CD14-positive monocyte (primary cell): ENCODE data around the gene NKX1-1. TPM values are rescaled to one million over a fixed set of nuclear protein-coding genes. Genes with fewer than 3 reads are reported as not detected.
A peak's percentile ranks its signal among the peaks of the same experiment; 100 is the strongest.

Experiments
- DNase-seq, 3 donors: peaks; one replicate each; pipeline ENCODE4 v3.0.0-alpha.2; 2011 to 2022
- H2AFZ ChIP-seq: 2 replicates; pipeline ENCODE4 v1.6.0; 2012; ENCODE audit warnings: mild to moderate bottlenecking, low read depth, low read length, inconsistent platforms; ENCODE audit not compliant: insufficient read depth, poor library complexity, severe bottlenecking
- H3K27ac ChIP-seq, 2 donors: 1 replicate in 1 of 2; 2 replicates in 1 of 2; pipeline ENCODE4 v1.5.1; 2012 to 2013; ENCODE audit warnings: low read length in 2 of 2, control low read depth in 1 of 2, inconsistent platforms in 1 of 2, low read depth in 1 of 2, mild to moderate bottlenecking in 1 of 2
- H3K27me3 ChIP-seq, 2 donors: one replicate each; pipeline versions ENCODE4 v1.6.0 to v1.6.1; 2011 to 2013; ENCODE audit warnings: low read length in 2 of 2; ENCODE audit not compliant: control insufficient read depth in 2 of 2, insufficient read depth in 2 of 2
- H3K36me3 ChIP-seq, 2 donors: replicated peaks in 1 of 2; 1 replicate in 1 of 2; 2 replicates in 1 of 2; pipeline versions ENCODE4 v1.5.1 to v1.6.1; 2012 to 2013; ENCODE audit warnings: low read length in 2 of 2, control low read depth in 1 of 2, inconsistent platforms in 1 of 2, mild to moderate bottlenecking in 1 of 2; ENCODE audit not compliant: insufficient read depth in 2 of 2, control insufficient read depth in 1 of 2
- H3K4me1 ChIP-seq, 2 donors: 1 replicate in 1 of 2; 2 replicates in 1 of 2; pipeline versions ENCODE4 v1.5.1 to v1.6.1; 2012 to 2013; ENCODE audit warnings: low read length in 2 of 2, control low read depth in 1 of 2, inconsistent platforms in 1 of 2, mild to moderate bottlenecking in 1 of 2, moderate library complexity in 1 of 2; ENCODE audit not compliant: insufficient read depth in 2 of 2, control insufficient read depth in 1 of 2
- H3K4me2 ChIP-seq: replicated peaks from 2 replicates; pipeline ENCODE3; 2012; ENCODE audit warnings: low read length, moderate library complexity, mild to moderate bottlenecking; ENCODE audit not compliant: poor library complexity, severe bottlenecking; ENCODE audit errors: extremely low read depth
- H3K4me3 ChIP-seq, 3 experiments: fragments of 200-600 bp in 1 of 3; sonication (generic) in 1 of 3; replicated peaks in 1 of 3; 1 replicate in 2 of 3; 2 replicates in 1 of 3; pipeline ENCODE4 v1.5.1; 2011 to 2013; ENCODE audit warnings: low read length in 3 of 3, mild to moderate bottlenecking in 3 of 3, control low read depth in 2 of 3, low read depth in 2 of 3, inconsistent platforms in 1 of 3, moderate library complexity in 1 of 3
- H3K79me2 ChIP-seq: 2 replicates; pipeline ENCODE4 v1.6.0; 2012; ENCODE audit warnings: mild to moderate bottlenecking, control low read depth, inconsistent platforms, low read length, moderate library complexity; ENCODE audit not compliant: insufficient read depth
- H3K9ac ChIP-seq: 2 replicates; pipeline ENCODE4 v1.6.0; 2017; ENCODE audit warnings: low read length, mild to moderate bottlenecking; ENCODE audit not compliant: insufficient read depth, poor library complexity, severe bottlenecking
- H3K9me3 ChIP-seq, 2 donors: replicated peaks in 1 of 2; 1 replicate in 1 of 2; 2 replicates in 1 of 2; pipeline versions ENCODE4 v1.5.1 to v1.6.1; 2012 to 2013; ENCODE audit warnings: low read length in 2 of 2, control low read depth in 1 of 2; ENCODE audit not compliant: control insufficient read depth in 1 of 2, insufficient read depth in 1 of 2
- H4K20me1 ChIP-seq: 2 replicates; pipeline ENCODE4 v1.6.0; 2012; ENCODE audit warnings: mild to moderate bottlenecking, low read length, control low read depth, moderate library complexity; ENCODE audit not compliant: insufficient read depth
- H3K27ac Mint-ChIP-seq, 7 donors: one replicate each; pipeline ENCODE4 v1.8.0; 2020; ENCODE audit warnings: mild to moderate bottlenecking in 7 of 7, mixed read lengths in 7 of 7, moderate library complexity in 6 of 7, inconsistent platforms in 2 of 7
- H3K27me3 Mint-ChIP-seq, 3 donors: one replicate each; pipeline ENCODE4 v1.8.0; 2021 to 2022; ENCODE audit warnings: low read depth in 3 of 3, mild to moderate bottlenecking in 3 of 3, mixed read lengths in 3 of 3, moderate library complexity in 3 of 3, inconsistent platforms in 1 of 3
- H3K36me3 Mint-ChIP-seq, 2 donors: one replicate each; pipeline ENCODE4 v1.8.0; 2020; ENCODE audit warnings: mixed read lengths in 2 of 2, inconsistent platforms in 1 of 2, mild to moderate bottlenecking in 1 of 2
- H3K4me1 Mint-ChIP-seq: one replicate; pipeline ENCODE4 v1.8.0; 2020; ENCODE audit warnings: mild to moderate bottlenecking, mixed read lengths
- H3K4me3 Mint-ChIP-seq, 2 donors: one replicate each; pipeline ENCODE4 v1.8.0; 2020; ENCODE audit warnings: mild to moderate bottlenecking in 2 of 2, mixed read lengths in 2 of 2, moderate library complexity in 1 of 2
- H3K9me3 Mint-ChIP-seq, 7 donors: one replicate each; pipeline ENCODE4 v1.8.0; 2020 to 2022; ENCODE audit warnings: mixed read lengths in 7 of 7, mild to moderate bottlenecking in 6 of 7, moderate library complexity in 6 of 7, inconsistent platforms in 2 of 7
- WGBS: methylation state at CpG from one replicate; pipeline ENCODE4 v1.1.5; 2013; ENCODE audit warnings: missing lambda C conversion rate; ENCODE audit not compliant: insufficient coverage; 5-methylcytosine and 5-hydroxymethylcytosine counted together
- intact Hi-C, 2 donors: fragments of 100-400 bp; cut with micrococcal nuclease; formaldehyde crosslinking; loops; one replicate each; pipeline versions ENCODE4 v1.15.0 to v1.15.1; 2023
- polyA plus RNA-seq, 3 donors: library from polyadenylated mRNA; depleted of rRNA in 1 of 3; unstranded in 2 of 3; stranded (reverse) in 1 of 3; fragments of 300-500 nt in 2 of 3; fragments of >200 nt in 1 of 3; fragmentation: Illumina TruSeq in 2 of 3; gene quantifications; 1 replicate in 2 of 3; 2 replicates in 1 of 3; pipeline ENCODE4 v1.2.3, GENCODE V29; 2012 to 2021
- TF ChIP-seq, protein P1 (sequence below): fragments of 200-600 bp; IDR thresholded peaks from one replicate; pipeline ENCODE4 v1.8.0; 2022; ENCODE audit warnings: antibody characterized with exemption, mild to moderate bottlenecking

The NKX1-1 gene
- polyA plus RNA-seq, 3 donors: not detected

DNA sequence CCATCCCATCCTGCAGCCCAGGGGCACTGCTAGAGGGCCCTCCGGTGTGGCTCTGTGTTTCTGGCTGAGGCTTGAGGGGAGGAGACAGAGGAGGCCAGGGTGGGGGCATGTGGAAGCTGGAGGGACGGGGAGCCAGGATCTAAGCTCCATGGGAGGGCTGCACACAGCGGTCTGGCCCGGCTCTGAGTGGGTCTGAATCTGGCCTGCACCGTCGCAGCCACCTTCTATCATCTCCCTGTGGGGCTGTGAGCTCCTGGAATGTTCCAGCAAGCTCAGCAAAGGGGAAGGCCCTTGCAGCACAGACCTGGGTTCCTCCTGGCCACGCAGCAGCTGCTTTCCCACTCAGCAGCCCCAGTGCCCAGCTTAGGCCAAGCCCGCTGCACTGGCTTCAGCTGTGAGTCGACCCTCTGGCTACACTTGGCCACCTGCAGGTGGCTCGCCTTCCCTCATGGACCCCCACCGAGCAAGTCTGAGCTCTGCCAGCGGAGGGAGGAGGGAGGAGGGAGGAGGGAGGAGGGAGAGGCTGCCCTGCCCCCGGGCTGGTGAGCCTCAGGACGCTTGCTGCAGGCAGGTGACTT is 5.3 kb downstream of the NKX1-1 start:
- Histone ChIP-seq H3K4me3 (no peak overlapping the region), H3K27ac (no peak overlapping the region), H3K9me3 (peaks cover 45 to 53% of the 10 kb centered on the region in 2 donors), H3K36me3 (no peaks in the 10 kb centered on the region), H3K9ac (no peak overlapping the region), H3K27me3 (peaks cover 21 to 49% of the 10 kb centered on the region in 2 donors), H3K79me2 (no peaks in the 10 kb centered on the region), H3K4me2 (no peak overlapping the region), H3K4me1 (no peaks in the 10 kb centered on the region), H2AFZ (no peak overlapping the region), H4K20me1 (no peaks in the 10 kb centered on the region)
- peaks cover 26 to 51% (median 41%) of the 10 kb centered on the region in 7 donors for H3K9me3 Mint-ChIP-seq
- peaks cover 52 to 64% (median 53%) of the 10 kb centered on the region in 3 donors for H3K27me3 Mint-ChIP-seq
- WGBS: 68% methylated on average over 8 of the region's 14 CpGs
- DNase-seq: no peak
- TF ChIP-seq, protein P1, sequence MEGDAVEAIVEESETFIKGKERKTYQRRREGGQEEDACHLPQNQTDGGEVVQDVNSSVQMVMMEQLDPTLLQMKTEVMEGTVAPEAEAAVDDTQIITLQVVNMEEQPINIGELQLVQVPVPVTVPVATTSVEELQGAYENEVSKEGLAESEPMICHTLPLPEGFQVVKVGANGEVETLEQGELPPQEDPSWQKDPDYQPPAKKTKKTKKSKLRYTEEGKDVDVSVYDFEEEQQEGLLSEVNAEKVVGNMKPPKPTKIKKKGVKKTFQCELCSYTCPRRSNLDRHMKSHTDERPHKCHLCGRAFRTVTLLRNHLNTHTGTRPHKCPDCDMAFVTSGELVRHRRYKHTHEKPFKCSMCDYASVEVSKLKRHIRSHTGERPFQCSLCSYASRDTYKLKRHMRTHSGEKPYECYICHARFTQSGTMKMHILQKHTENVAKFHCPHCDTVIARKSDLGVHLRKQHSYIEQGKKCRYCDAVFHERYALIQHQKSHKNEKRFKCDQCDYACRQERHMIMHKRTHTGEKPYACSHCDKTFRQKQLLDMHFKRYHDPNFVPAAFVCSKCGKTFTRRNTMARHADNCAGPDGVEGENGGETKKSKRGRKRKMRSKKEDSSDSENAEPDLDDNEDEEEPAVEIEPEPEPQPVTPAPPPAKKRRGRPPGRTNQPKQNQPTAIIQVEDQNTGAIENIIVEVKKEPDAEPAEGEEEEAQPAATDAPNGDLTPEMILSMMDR: no peak
- H3K4me3 Mint-ChIP-seq: peak overlapping the region in 1 of 2 donors; percentile 51
- intact Hi-C loops: no loop called here
- H3K27ac Mint-ChIP-seq: no peak overlapping the region
- no peaks in the 10 kb centered on the region for H3K4me1 Mint-ChIP-seq
- H3K36me3 Mint-ChIP-seq: peaks cover 1 to 6% of the 10 kb centered on the region in 2 donors

DNA sequence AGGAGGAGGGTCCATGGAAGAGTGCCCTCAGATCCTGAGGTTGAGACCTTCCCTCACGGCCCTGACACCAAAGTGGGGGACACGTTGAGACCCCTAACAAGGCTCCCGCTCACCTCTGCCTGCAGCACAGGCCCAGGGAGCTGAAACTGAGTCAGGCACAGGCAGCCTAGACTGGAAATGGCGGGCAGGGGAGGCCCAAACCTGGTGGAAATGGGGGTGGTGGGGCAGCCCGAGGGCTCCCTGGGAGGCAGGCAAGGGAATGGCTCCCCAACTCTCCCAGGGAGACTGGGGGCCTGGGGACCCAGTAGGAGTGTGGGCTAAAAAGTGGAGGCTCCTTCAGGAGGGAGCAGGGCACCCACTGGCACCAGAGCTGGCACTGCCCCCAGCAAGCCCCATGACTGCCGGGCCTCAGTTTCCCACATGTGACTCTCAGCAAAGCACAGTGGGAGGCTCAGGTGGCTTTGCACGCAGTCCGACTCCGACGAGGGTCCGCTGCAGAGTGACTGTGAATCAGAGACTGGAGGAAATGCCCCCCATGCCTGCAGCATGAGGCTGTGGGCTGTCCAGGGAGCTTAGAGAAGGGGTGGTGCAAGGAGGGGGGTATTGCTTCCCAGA is 5.9 kb downstream of the NKX1-1 start:
- Histone ChIP-seq H3K36me3 (no peaks in the 10 kb centered on the region), H3K9ac (no peak overlapping the region), H4K20me1 (no peaks in the 10 kb centered on the region), H3K27me3 (peaks cover 17 to 44% of the 10 kb centered on the region in 2 donors), H3K9me3 (peaks cover 51 to 59% of the 10 kb centered on the region in 2 donors), H3K4me3 (no peak overlapping the region), H2AFZ (no peak overlapping the region), H3K27ac (no peak overlapping the region), H3K4me1 (no peaks in the 10 kb centered on the region), H3K4me2 (no peak overlapping the region), H3K79me2 (no peaks in the 10 kb centered on the region)
- WGBS: 95% methylated on average over 2 of the region's 11 CpGs
- H3K4me1 Mint-ChIP-seq: no peaks in the 10 kb centered on the region
- no peak for DNase-seq
- TF ChIP-seq, protein P1: no peak
- intact Hi-C loops: no loop called here
- peaks cover 47 to 57% (median 49%) of the 10 kb centered on the region in 3 donors for H3K27me3 Mint-ChIP-seq
- peak overlapping the region in 1 of 2 donors; percentile 51 for H3K4me3 Mint-ChIP-seq
- no peak overlapping the region for H3K27ac Mint-ChIP-seq
- peaks cover 32 to 55% (median 47%) of the 10 kb centered on the region in 7 donors for H3K9me3 Mint-ChIP-seq
- peaks cover 3 to 11% of the 10 kb centered on the region in 2 donors for H3K36me3 Mint-ChIP-seq
